Left lung (tissue), 10 donors: ENCODE data around the gene EFNB2. TPM values are rescaled to one million over a fixed set of nuclear protein-coding genes. Genes with fewer than 3 reads are reported as not detected.
A peak's percentile ranks its signal among the peaks of the same experiment; 100 is the strongest.

Source experiments
- ATAC-seq: fragments of 200-7000 bp; cut with Tn5 transposase; one replicate; pipeline ENCODE4 v1.9.1; 2020; ENCODE audit warnings: moderate library complexity
- DNase-seq, 4 donors: peaks; one replicate each; pipeline ENCODE4 v3.0.0-alpha.2; 2013 to 2020
- H3K27ac ChIP-seq, 2 donors: fragments of 200-600 bp; sonication (generic) in 1 of 2; one replicate each; pipeline versions ENCODE4 v1.5.0 to v1.8.0; 2020 to 2021
- H3K27me3 ChIP-seq, 2 donors: fragments of 200-600 bp; sonication (generic) in 1 of 2; one replicate each; pipeline versions ENCODE4 v1.5.0 to v1.8.0; 2020 to 2021
- H3K36me3 ChIP-seq, 2 donors: fragments of 200-600 bp; sonication (generic) in 1 of 2; one replicate each; pipeline versions ENCODE4 v1.5.0 to v1.8.0; 2020 to 2021
- H3K4me1 ChIP-seq, 2 donors: fragments of 200-600 bp; one replicate each; pipeline ENCODE4 v1.8.0; 2021
- H3K4me3 ChIP-seq, 2 donors: fragments of 200-600 bp; sonication (generic) in 1 of 2; one replicate each; pipeline versions ENCODE4 v1.5.0 to v1.8.0; 2020 to 2021; ENCODE audit warnings: mild to moderate bottlenecking in 1 of 2
- H3K9me3 ChIP-seq, 2 donors: fragments of 200-600 bp; sonication (generic) in 1 of 2; one replicate each; pipeline versions ENCODE4 v1.5.0 to v1.8.0; 2020 to 2021
- CTCF ChIP-seq, 2 donors: fragments of 200-600 bp; sonication (generic) in 1 of 2; IDR thresholded peaks; one replicate each; pipeline versions ENCODE4 v1.5.0 to v1.8.0; 2021; ENCODE audit warnings: antibody characterized with exemption in 2 of 2
- intact Hi-C, 2 donors: fragments of 100-400 bp; cut with DNase I; formaldehyde crosslinking; loops; one replicate each; pipeline versions ENCODE4 v1.11.2 to v1.14.2; 2022
- polyA plus RNA-seq, 6 donors: library from polyadenylated mRNA; unstranded; fragments of 120-200 nt; gene quantifications; one replicate each; pipeline ENCODE4 v1.2.1, GENCODE V29; 2013; ENCODE audit not compliant: insufficient read length in 6 of 6
- total RNA-seq, 2 donors: library from RNA; stranded (reverse); fragmentation: NEBNext Ultra II Directional; extraction: Animal tissue kit (Norgen Biotek cat#: 25700); gene quantifications; one replicate each; pipeline ENCODE4 v1.2.1, GENCODE V29; 2021
- donor health status: DM: no; HTN: yes; CAD: no.
- donor health status: DM: no; HTN: no; CAD: no.

Gene EFNB2
- total and polyA plus RNA-seq, 8 donors = 39.6 to 95.6 (median 85.5) TPM

GRCh38 chr13:106561551-106562170 lies 26.2 kb upstream of the EFNB2 start:
- Histone ChIP-seq H3K4me3 (no peak overlapping the region), H3K36me3 (peaks cover 0 to 28% of the 10 kb centered on the region in 2 donors), H3K9me3 (no peaks in the 10 kb centered on the region), H3K4me1 (peaks cover 16 to 68% of the 10 kb centered on the region in 2 donors), H3K27me3 (no peaks in the 10 kb centered on the region), H3K27ac (no peak overlapping the region)
- ATAC-seq = peak; percentile 42
- no peak for TF ChIP-seq CTCF (IDR thresholded peaks at IDR 0.05)
- intact Hi-C loops = no loop called here
- DNase-seq = no peak

- Histone ChIP-seq H3K9me3 (no peaks in the 10 kb centered on the region), H3K27me3 (no peaks in the 10 kb centered on the region), H3K4me1 (peaks cover 9 to 59% of the 10 kb centered on the region in 2 donors), H3K27ac (no peak overlapping the region), H3K4me3 (no peak overlapping the region), H3K36me3 (peaks cover 0 to 36% of the 10 kb centered on the region in 2 donors)
- intact Hi-C loops = no loop called here
- DNase-seq = no peak
- peak; percentile 19 for ATAC-seq
- no peak for TF ChIP-seq CTCF (IDR thresholded peaks at IDR 0.05)
Measured at GRCh38 chr13:106560821-106561220, 25.4 kb upstream of the EFNB2 start.

- no peak overlapping the region for H3K4me3 ChIP-seq
- H3K27me3 ChIP-seq = no peaks in the 10 kb centered on the region
- peaks cover 0 to 36% of the 10 kb centered on the region in 2 donors for H3K4me1 ChIP-seq
- peaks cover 0 to 59% of the 10 kb centered on the region in 2 donors for H3K36me3 ChIP-seq
- no peaks in the 10 kb centered on the region for H3K9me3 ChIP-seq
- peak overlapping the region in 1 of 2 donors; percentile 40 for H3K27ac ChIP-seq
- ATAC-seq (no peak), DNase-seq (no peak)
- intact Hi-C loops = no loop called here
- no peak for TF ChIP-seq CTCF (IDR thresholded peaks at IDR 0.05)
Measured at GRCh38 chr13:106558527-106558926, 23.1 kb upstream of the EFNB2 start.

- Histone ChIP-seq H3K9me3 (no peaks in the 10 kb centered on the region), H3K4me1 (peaks cover 0 to 28% of the 10 kb centered on the region in 2 donors), H3K4me3 (no peak overlapping the region), H3K27ac (no peak overlapping the region), H3K36me3 (peaks cover 0 to 63% of the 10 kb centered on the region in 2 donors), H3K27me3 (no peaks in the 10 kb centered on the region)
- ATAC-seq (no peak), DNase-seq (no peak)
- intact Hi-C loops = no loop called here
- no peak for TF ChIP-seq CTCF (IDR thresholded peaks at IDR 0.05)
Measured at GRCh38 chr13:106555631-106556328, 20.3 kb upstream of the EFNB2 start.

- DNase-seq = no peak
- Histone ChIP-seq H3K4me1 (peaks cover 0 to 27% of the 10 kb centered on the region in 2 donors), H3K27ac (no peak overlapping the region), H3K36me3 (peaks cover 0 to 53% of the 10 kb centered on the region in 2 donors), H3K4me3 (no peak overlapping the region), H3K9me3 (no peaks in the 10 kb centered on the region), H3K27me3 (no peaks in the 10 kb centered on the region)
- no peak for TF ChIP-seq CTCF (IDR thresholded peaks at IDR 0.05)
- intact Hi-C loops = no loop called here
- ATAC-seq = no peak
Measured at GRCh38 chr13:106551751-106552150, 16.3 kb upstream of the EFNB2 start.
